Right lobe of liver (tissue), 4 donors: ENCODE data around the gene BUD23.

Experiments
- CTCF ChIP-seq, 4 donors: fragments of 200-600 bp in 3 of 4; fragments of 450-650 bp in 1 of 4; IDR thresholded peaks; one replicate each; pipeline versions ENCODE4 v1.5.1 to v1.8.0; 2016 to 2022; ENCODE audit warnings: antibody characterized with exemption in 4 of 4, mild to moderate bottlenecking in 2 of 4
- POLR2A ChIP-seq: fragments of 450-650 bp; IDR thresholded peaks from one replicate; pipeline ENCODE4 v1.6.1; 2017; ENCODE audit warnings: antibody characterized with exemption, mild to moderate bottlenecking
- donor health status: DM: no; HTN: no; CAD: no.
- donor health status: DM: no; HTN: no; CAD: no.
- donor health status: DM: no; HTN: yes; CAD: no.

GRCh38 chr7:73669858-73670385 is 13.5 kb upstream of the BUD23 start:
- TF ChIP-seq CTCF (IDR thresholded peaks at IDR 0.05) (no peak), POLR2A (no peak)
